MG63 (cell line): ENCODE data around the gene SPINT4. TPM values are rescaled to one million over a fixed set of nuclear protein-coding genes. Genes with fewer than 3 reads are reported as not detected.
A peak's percentile ranks its signal among the peaks of the same experiment; 100 is the strongest.
"Not testable (repeated sequence)": the region's sequence is repeated elsewhere in the genome, so short reads cannot be mapped to it uniquely, and the experiment has no call there.

Experiments
- DNase-seq: peaks from one replicate; pipeline ENCODE4 v3.0.0-alpha.2; 2020
- H3K27me3 ChIP-seq: fragments of 250-450 bp; sonication (Bioruptor Pico); 2 replicates; pipeline ENCODE4 v1.5.1; 2020; ENCODE audit warnings: mild to moderate bottlenecking, moderate library complexity
- H3K36me3 ChIP-seq: fragments of 250-450 bp; sonication (Bioruptor Pico); 2 replicates; pipeline ENCODE4 v1.5.1; 2020; ENCODE audit warnings: mild to moderate bottlenecking, moderate library complexity
- H3K4me3 ChIP-seq: fragments of 250-450 bp; sonication (Bioruptor Pico); 2 replicates; pipeline ENCODE4 v1.5.1; 2020; ENCODE audit warnings: mild to moderate bottlenecking, moderate library complexity
- H3K9me3 ChIP-seq: fragments of 250-450 bp; sonication (Bioruptor Pico); 2 replicates; pipeline ENCODE4 v1.5.1; 2020; ENCODE audit warnings: mild to moderate bottlenecking, moderate library complexity
- total RNA-seq: library from RNA; depleted of rRNA; stranded (reverse); fragments of >200 nt; shearing (Covaris generic); gene quantifications from 2 replicates; pipeline ENCODE4 v1.2.3, GENCODE V29; 2014; ENCODE audit warnings: low replicate concordance; rRNA removed

The SPINT4 gene
- total RNA-seq: not detected in 2 replicates

GRCh38 chr20:45722047-45722446, at the start of gene SPINT4:
TSS of gene SPINT4 (plus strand) at chr20:45722347. CDS start at chr20:45722368, 21 bp downstream.
- no peak for DNase-seq
- Histone ChIP-seq H3K27me3 (peaks cover 40% of the 10 kb centered on the region), H3K4me3 (no peak within 1 kb of the TSS), H3K36me3 (no peaks in the 10 kb centered on the region), H3K9me3 (peaks cover 4% of the 10 kb centered on the region; the same call in 1 of the 2 replicates)

GRCh38 chr20:45672765-45673164, 49.4 kb upstream of the SPINT4 start:
- DNase-seq: no peak
- H3K4me3 ChIP-seq: no peak overlapping the region
- H3K27me3 ChIP-seq: peaks cover 3% of the 10 kb centered on the region
- H3K36me3 ChIP-seq: no peaks in the 10 kb centered on the region
- no peaks in the 10 kb centered on the region; the same call in 1 of the 2 replicates for H3K9me3 ChIP-seq

DNA sequence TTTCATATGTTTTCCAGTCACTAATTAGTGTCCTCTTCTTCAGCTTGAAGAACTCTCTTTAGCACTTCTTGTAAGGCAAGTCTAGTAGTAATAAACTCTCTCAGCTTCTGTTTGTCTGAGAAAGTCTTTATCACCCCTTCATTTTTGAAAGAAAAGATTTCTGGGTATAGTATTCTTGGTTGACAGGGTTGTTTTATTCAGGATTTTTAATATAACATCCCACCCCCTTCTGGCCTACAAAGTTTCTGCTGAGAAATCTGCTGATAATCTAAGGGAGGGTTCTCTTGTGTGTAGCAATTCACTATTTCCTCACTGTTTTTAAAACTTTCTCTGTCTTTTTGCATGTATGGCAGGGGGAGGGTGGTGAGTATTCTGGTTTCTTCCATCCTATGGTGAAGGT, 42.5 kb upstream of the SPINT4 start:
- Histone ChIP-seq H3K4me3 (no peak overlapping the region), H3K27me3 (peaks cover 8% of the 10 kb centered on the region), H3K9me3 (peaks cover 2% of the 10 kb centered on the region; the same call in 1 of the 2 replicates), H3K36me3 (no peaks in the 10 kb centered on the region)
- no peak for DNase-seq

DNA sequence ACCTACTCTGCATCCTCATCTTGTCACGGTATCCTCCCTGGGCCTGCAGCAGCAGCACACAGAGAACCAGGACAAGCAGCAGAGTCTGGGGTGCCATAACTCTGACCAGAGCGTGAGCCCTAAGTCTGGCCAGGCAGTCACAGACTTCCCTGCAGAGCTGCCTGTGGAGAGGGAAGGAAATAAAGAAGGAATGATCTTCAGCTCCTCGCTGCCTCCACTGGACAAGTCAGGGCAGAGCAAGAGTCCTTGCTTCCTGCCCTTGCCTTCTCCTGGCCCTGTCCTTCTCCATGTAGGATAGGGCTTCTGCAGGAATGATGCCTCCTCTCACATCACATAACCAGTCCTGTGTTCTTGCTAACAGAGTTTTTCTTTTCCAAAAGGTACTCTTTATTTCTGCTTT, 36.3 kb upstream of the SPINT4 start:
- Histone ChIP-seq H3K9me3 (0 out of 2 replicates have a peak, but pooled peaks cover 3% of the 10 kb centered on the region), H3K27me3 (peaks cover 6% of the 10 kb centered on the region; the same call in 1 of the 2 replicates), H3K4me3 (no peak overlapping the region), H3K36me3 (no peaks in the 10 kb centered on the region)
- DNase-seq: peak; percentile 10

DNA sequence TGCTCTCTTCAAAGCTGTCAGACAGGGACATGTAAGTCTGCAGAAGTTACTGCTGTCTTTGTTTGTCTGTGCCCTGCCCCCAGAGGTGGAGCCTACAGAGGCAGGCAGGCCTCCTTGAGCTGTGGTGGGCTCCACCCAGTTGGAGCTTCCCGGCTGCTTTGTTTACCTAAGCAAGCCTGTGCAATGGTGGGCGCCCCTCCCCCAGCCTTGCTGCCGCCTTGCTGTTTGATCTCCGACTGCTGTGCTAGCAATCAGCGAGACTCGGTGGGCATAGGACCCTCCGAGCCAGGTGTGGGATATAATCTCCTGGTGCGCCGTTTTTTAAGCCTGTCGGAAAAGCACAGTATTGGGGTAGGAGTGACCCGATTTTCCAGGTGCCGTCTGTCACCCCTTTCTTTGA, 28.8 kb upstream of the SPINT4 start:
- not testable (repeated sequence) for H3K36me3 ChIP-seq, H3K4me3 ChIP-seq, DNase-seq, H3K27me3 ChIP-seq, H3K9me3 ChIP-seq

DNA sequence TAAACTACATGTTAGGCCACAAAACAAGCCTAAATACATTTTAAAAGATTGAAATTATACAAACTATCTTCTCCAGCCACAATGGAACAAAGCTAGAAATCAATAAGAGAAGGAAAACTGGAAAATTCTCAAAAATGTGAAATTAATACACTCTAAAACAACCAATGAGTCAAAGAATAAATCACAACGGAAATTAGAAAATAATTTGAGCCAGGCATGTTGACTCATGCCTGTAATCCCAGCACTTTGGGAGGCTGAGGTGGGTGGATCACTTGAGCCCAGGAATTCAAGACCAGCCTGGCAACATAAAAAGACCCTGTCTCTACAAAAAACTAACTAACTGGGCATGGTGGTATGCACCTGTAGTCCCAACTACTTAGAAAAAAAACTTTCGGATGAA, 26.7 kb upstream of the SPINT4 start:
- no peak overlapping the region for H3K4me3 ChIP-seq
- H3K36me3 ChIP-seq: no peaks in the 10 kb centered on the region
- DNase-seq: no peak
- 0 out of 2 replicates have a peak, but pooled peaks cover 6% of the 10 kb centered on the region for H3K9me3 ChIP-seq
- peaks cover 5% of the 10 kb centered on the region for H3K27me3 ChIP-seq

DNA sequence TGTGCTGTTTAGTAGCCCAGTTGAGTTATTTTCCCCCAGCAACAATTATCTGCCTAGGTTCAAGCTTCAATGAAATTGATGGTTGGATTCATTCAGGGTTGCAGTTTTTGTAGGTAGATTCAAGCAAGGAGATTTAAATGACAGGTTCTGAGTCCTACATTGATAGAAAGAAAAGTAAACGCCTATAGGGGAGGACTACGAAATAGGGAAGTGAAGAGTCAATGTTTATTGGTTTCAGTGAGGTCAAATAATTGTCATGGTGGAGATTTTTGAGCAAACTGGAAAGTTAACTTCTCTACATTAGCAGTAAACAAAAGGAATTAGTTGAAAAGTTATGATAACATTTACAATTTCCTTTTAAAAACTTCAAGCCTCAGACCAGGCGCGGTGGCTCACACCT, 21.0 kb upstream of the SPINT4 start:
- H3K9me3 ChIP-seq: no peaks in the 10 kb centered on the region
- no peak for DNase-seq
- H3K36me3 ChIP-seq: no peaks in the 10 kb centered on the region
- no peak overlapping the region for H3K4me3 ChIP-seq
- 0 out of 2 replicates have a peak, but pooled peaks cover 2% of the 10 kb centered on the region for H3K27me3 ChIP-seq

DNA sequence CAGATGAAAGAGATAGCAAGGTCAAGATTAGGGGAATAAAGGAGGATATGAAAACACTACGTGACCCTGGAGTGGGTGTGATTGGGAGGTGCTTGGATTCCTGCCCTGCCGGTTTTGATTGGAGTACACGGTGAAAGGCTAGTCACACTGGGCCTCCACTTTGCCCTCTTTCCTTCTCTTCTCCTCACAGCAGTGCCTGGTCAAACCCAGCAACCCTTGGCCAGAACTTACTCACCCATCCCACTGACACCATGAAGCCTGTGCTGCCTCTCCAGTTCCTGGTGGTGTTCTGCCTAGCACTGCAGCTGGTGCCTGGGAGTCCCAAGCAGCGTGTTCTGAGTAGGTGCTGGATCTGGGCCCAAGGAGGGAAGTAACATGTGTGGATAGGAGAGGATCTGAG, 20.3 kb upstream of the SPINT4 start, which contains the start of gene WFDC13:
WFDC13 (plus strand) TSS at position 166 of the 400 bp plus-strand sequence; CDS start at position 252, 86 bp downstream.
- DNase-seq: peak; percentile 6
- Histone ChIP-seq H3K9me3 (no peaks in the 10 kb centered on the region), H3K4me3 (no peak within 1 kb of the TSS), H3K27me3 (0 out of 2 replicates have a peak, but pooled peaks cover 2% of the 10 kb centered on the region), H3K36me3 (no peaks in the 10 kb centered on the region)

DNA sequence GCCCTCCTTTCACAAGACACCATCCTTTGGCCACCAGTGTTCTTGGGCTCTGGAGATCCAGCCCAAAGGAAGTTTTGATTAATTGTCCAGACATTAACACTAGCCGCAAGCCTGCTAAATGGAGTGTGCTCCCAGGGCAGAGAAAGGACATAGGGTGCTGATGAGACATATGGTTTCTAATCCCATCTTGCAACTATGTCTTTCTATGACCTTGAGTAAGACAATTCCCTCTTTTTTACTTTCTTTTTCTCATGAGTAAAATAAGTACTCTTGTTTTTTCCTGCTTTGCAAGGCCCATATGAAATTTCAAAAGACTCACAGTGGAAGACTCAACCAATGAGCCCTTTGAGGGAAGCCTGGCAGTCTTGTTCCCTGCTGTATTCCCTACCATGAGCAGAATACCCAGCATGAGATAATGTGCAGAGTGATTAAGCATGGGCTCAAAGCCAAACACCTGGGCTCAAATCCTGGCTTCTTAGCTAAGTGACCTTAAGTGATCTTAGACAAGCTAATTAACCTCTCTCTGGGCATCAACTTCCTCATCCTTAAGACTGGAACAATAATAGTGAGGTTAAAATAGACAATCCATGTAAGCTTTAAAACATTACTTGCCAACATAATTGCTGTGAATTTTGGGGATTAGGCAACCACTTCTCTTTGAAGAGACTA, 17.0 kb upstream of the SPINT4 start, which contains the start of gene WFDC10B:
WFDC10B (minus strand) TSS at position 51 of the 669 bp plus-strand sequence. CDS start 19,027 bp downstream, outside the sequence.
- Histone ChIP-seq H3K36me3 (no peaks in the 10 kb centered on the region), H3K4me3 (no peak within 1 kb of the TSS), H3K9me3 (no peaks in the 10 kb centered on the region), H3K27me3 (peaks cover 5% of the 10 kb centered on the region)
- DNase-seq: no peak

- H3K36me3 ChIP-seq: not testable (repeated sequence)
These were observed 5.9 kb upstream of the SPINT4 start for GRCh38 chr20:45716141-45716688.

DNA sequence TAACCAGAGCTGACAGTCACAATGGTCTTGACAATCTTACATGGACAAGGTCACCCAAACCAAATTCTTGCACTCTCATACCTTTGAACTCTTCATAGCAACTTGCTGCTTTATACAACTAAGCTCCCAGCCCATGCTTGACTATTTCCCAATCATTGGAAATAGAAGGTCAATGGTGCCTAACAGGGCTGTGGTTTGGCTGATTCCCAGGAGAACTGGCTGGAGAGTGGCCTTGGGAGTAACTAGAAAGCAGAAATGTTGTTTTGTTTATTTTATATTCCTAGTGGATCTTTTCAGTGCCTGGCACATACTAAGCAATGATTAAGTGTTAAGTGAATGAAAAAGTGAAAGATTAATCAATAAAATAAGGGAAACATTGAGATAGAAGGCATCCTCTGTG, 3.0 kb downstream of the SPINT4 start:
- H3K36me3 ChIP-seq: no peaks in the 10 kb centered on the region
- DNase-seq: peak; percentile 19

More at GRCh38 chr20:45716141-45716688, 5.9 kb upstream of the SPINT4 start:
- DNase-seq, H3K9me3 ChIP-seq, H3K4me3 ChIP-seq: not testable (repeated sequence)
- peaks cover 20% of the 10 kb centered on the region for H3K27me3 ChIP-seq

GRCh38 chr20:45727044-45727443, 4.9 kb downstream of the SPINT4 start:
- no peak overlapping the region for H3K4me3 ChIP-seq
- H3K9me3 ChIP-seq: 0 out of 2 replicates have a peak, but pooled peaks cover 4% of the 10 kb centered on the region
- no peaks in the 10 kb centered on the region for H3K36me3 ChIP-seq
- H3K27me3 ChIP-seq: peaks cover 23% of the 10 kb centered on the region
- no peak for DNase-seq

More for the DNA sequence above, 3.0 kb downstream of the SPINT4 start:
- Histone ChIP-seq H3K27me3 (peaks cover 31% of the 10 kb centered on the region), H3K9me3 (no peaks in the 10 kb centered on the region), H3K4me3 (no peak overlapping the region)

GRCh38 chr20:45732199-45732598, 10.1 kb downstream of the SPINT4 start:
- no peak for DNase-seq
- Histone ChIP-seq H3K36me3 (no peaks in the 10 kb centered on the region), H3K4me3 (no peak overlapping the region), H3K27me3 (no peaks in the 10 kb centered on the region), H3K9me3 (peaks cover 11% of the 10 kb centered on the region; the same call in 1 of the 2 replicates)

DNA sequence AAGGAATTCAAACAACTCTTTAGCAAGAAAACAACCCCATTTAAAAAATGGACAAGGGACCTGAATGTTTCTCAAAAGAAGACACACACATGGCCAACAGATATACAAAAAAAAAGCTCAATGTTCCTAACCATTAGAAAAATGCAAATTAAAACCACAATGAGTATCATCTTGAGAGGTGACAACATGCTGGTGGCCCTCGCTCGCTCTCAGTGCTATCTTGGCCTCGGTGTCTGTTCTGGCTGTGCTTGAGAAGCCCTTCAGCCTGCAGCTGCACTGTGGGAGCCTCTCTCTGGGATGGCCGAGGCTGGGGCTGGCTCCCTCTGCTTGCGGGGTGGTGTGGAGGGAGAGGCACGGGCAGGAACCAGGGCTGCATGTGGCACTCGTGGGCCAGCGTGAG, 13.4 kb downstream of the SPINT4 start:
- Histone ChIP-seq H3K9me3 (peaks cover 11% of the 10 kb centered on the region), H3K36me3 (no peaks in the 10 kb centered on the region), H3K27me3 (peaks cover 16% of the 10 kb centered on the region), H3K4me3 (no peak overlapping the region)
- no peak for DNase-seq

DNA sequence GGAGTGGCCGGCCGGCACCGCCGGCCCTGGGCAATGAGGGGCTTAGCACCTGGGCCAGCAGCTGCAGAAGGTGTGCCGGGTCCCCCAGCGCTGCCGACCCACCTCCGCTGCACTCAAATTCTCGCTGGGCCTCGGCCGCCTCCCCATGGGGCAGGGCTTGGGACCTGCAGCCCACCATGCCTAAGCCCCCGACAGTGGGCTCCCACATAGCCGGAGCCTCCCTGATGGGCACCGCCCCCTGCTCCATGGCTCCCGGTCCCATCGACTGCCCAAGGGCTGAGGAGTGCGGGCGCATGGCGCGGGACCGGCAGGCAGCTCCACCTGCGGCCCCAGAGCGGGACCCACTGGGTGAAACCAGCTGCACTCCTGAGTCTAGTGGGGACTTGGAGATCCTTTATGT, 13.8 kb downstream of the SPINT4 start:
- H3K4me3 ChIP-seq: no peak overlapping the region
- peaks cover 11% of the 10 kb centered on the region for H3K9me3 ChIP-seq
- no peaks in the 10 kb centered on the region for H3K36me3 ChIP-seq
- peaks cover 17% of the 10 kb centered on the region for H3K27me3 ChIP-seq
- no peak for DNase-seq

GRCh38 chr20:45742596-45742995, 20.4 kb downstream of the SPINT4 start:
- no peak for DNase-seq
- H3K27me3 ChIP-seq: peaks cover 16% of the 10 kb centered on the region
- H3K36me3 ChIP-seq: no peaks in the 10 kb centered on the region
- H3K9me3 ChIP-seq: no peaks in the 10 kb centered on the region; the same call in 1 of the 2 replicates
- H3K4me3 ChIP-seq: no peak overlapping the region

- H3K4me3 ChIP-seq: no peak overlapping the region
- no peaks in the 10 kb centered on the region for H3K9me3 ChIP-seq
- no peaks in the 10 kb centered on the region for H3K36me3 ChIP-seq
- peaks cover 7% of the 10 kb centered on the region for H3K27me3 ChIP-seq
- no peak for DNase-seq
These were observed 22.9 kb downstream of the SPINT4 start for GRCh38 chr20:45745015-45745414.
